Stromal cell of bone marrow (primary cell): Measurements from ENCODE around the gene FAF2.
"Not testable (repeated sequence)": the region's sequence is repeated elsewhere in the genome, so short reads cannot be mapped to it uniquely, and the experiment has no call there.

Experiments
- DNase-seq: peaks from one replicate; pipeline ENCODE4 v3.0.0-alpha.2; 2012; ENCODE audit warnings: low read depth

FAF2 gene

DNA sequence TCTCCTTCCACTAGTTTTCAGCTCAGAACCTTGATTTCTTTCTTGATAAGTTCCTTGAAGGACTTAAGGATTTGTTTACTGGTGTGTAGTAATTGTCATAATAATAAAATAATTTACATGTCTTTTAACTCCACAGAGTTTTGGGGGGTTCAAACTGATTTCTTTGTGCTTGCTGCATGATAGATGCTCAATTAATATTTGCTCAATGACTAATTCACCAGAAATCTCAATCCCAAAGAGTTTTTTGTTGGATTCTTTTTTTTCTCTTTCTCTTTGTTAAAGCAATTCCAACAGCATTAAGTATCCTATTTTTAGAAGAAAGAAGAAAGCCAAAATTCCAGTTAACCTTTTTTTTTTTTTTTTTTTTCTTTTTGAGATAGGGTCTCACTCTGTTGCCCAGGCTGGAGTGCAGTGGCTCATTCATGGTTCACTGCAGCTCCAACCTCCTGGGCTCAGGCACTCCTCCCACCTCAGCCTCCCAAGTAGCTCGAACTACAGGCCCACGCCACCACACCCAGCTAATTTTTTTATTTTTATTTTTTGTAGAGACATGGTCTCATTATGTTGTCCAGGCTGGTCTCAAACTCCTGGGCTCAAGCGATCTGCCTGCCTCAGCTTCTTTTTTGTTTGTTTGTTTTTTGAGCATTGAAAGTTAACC is 10.8 kb downstream of the FAF2 start:
- DNase-seq, result no peak

DNA sequence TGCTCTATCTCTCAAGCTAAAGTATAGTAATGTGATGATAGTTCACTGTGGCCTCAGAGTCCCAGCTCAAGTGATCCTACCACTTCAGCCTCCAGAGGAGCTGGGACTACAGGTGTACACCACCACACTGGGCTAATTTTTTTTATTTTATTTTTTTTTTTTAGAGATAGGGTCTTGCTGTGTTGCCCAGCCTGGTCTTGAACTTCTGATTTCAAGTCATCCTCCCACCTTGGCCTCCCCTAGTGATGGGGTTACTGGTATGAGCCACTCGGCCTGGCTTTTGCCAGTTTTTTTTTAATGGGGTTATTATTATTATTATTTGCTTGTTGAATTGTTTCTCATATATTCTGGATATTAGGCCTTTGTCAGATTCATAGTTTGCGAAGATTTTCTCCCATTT is 13.2 kb downstream of the FAF2 start:
- DNase-seq, result no peak

DNA sequence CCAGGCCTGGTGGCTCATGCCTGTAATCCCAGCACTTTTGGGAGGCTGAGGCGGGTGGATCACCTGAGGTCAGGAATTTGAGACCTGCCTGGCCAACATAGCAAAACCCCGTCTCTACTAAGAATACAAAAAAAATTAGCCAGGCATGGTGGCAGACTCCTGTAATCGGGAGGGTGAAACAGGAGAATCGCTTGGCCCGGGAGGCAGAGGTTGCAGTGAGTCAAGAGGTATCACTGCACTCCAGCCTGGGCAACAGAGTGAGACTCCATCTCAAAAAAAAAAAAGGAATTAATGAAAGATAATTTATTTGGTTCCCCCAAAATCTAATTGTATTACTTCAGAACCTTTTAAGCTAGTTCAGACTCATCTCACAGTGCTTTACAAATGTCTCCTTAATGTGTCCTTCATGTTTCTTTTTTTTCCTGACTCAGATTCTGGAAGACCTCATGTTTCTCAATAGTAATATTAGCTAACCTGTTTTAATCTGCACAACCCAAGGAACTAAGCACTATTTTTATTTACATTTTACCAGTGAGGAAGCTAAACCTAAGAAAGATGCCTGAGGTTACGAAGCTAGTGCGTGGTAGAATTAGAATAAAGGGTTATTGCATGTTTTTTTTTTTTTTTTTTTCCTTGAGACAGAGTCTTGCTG is 15.1 kb downstream of the FAF2 start:
- no peak for DNase-seq

DNA sequence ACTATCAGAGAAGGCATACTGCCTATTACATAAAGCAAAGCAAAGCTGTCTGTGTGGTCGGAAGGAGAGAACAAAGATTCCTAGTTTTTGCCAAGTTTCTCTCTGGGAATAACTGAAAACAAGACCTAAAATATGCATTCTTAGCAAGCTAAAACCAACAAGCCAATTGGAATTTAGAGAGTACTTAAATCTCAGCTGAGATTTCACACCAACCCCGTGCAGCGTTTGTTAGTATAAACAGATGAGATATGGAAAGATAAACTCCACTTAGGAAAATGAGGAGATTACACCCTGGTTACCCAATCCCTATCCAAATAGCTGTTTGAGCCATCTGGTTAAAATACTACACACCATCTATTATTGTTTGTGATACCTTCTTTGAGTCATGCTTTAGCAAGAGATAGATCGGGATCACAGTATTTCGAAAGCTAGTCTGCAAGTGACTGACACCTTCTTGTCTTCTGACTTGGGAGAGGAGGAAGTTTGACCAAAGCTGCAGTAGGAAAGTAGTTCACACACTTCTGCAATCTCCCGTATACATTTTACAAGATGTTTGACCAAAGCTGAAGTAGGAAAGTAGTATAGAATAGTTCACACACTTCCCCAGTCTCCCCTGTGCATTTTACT is 18.2 kb downstream of the FAF2 start:
- DNase-seq, result no peak

DNA sequence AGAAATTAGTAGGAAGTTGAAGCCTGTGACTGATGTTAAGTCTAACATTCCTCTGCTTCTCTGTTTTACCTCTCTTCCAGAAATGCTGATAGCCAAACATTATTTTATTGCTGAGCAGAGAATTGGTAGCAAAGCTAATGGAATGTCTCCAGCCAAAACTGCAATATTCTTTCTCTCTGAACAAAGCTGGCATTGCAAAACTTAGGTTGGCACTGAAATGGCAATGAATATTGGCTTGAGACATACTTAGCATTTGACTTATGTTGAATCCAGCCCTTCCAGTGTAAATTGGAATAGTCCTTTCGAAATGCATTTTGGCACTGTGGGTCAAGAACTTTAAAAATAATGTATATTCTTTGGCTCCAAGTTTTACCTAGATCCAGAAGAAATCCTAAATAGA is 21.1 kb downstream of the FAF2 start:
- no peak for DNase-seq

DNA sequence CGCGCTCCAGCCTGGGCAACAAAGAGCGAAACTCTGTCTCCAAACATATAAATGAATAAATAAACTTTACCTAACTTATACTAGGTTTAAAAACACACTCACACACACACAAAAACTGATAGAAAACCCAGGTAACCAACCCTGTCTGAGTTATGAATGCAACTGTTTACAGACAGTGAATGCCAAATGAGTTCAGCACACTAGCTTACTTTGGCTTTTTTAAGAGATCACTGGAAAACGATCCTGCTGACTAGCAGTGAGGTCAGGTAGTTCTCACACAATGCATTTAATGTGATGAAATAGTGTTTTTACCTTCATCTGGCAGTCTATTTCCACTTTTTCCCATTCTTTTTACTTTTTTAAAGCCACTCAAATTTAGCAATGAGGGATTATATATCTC is 22.4 kb downstream of the FAF2 start:
- DNase-seq, result no peak

DNA sequence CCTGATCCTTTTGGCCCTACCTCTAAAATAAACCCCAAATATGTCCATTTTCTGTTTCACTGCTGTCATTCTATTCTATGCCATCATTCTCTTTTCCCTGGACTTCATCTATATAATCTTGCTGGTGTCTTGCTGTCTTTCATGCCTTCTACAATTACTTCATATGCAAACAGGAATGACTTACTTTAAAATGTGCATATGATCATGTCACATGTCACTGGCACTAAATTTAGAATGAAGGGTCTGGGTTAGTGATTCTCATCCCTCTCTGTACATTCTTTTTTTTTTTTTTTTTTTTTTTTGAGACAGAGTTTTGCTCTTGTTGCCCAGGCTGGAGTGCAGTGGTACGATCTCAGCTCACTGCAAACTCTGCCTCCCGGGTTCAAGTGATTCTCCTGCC is 22.9 kb downstream of the FAF2 start:
- no peak for DNase-seq

DNA sequence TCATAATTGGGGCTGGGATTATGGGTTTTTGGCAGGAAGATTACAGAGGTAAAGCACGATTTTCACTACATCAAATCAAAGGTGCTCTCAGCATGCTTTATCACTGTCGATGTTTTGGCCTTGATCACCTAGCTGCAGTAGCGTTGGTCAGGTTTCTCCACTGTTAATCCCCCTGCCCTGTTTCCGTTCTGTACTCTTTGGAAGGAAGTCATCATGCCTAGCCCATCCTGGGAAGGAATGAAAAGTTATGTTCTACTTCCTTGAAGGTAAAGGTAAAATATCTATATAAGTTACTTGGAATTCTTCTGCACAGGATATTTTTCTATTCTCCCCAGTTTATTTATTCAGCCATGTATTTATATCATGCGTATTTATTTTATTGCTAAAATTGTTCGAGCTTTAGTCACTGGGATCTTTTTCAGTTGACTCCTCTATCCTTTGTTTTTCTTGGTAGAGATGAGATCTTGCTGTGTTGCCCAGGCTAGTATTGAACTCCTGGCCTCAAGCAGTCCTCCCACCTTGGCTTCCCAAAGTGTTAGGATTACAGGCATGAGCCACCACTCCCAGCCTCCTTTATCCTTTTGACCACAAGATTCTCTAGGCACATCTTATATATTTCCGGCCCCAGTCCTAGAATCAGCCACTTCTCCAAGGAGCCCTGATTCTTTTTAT is 25.3 kb downstream of the FAF2 start:
- no peak for DNase-seq

DNA sequence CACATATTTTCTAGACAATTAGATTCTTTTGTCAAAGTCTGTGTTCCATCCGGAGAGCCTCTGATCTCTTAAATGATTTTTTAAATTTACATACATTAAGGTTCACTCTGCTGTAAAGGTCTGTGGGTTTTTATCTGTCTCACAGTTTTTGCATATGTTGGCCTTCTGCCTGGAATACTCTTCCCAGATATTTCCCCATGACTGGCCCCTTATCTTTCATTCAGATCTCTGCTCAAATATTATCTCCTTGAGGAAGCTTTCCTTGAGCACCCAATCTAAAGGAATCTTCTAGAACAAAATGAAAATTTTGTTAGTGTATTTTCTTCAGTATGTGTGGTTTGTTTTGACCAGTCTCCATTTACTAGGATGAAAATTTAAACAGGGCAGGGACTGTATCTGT is 26.3 kb downstream of the FAF2 start:
- no peak for DNase-seq

DNA sequence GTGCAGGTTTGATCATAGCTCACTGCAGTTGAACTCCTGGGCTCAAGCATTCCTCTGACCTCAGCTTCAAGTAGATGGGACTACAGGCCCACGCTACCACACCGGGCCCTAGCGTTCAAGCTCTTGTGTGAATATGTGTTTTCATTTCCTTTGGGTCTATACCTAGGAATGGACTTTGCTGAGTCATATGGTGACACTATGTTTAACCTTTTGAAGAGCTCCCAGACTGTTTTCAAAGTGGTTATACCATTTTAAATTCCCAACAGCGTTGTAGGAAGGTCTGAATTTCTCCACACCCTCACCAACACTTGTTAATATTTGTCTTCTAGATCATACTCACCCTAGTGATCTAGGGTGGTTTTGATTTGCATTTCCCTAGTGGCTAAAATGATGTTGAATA is 33.5 kb downstream of the FAF2 start:
- DNase-seq, result no peak

DNA sequence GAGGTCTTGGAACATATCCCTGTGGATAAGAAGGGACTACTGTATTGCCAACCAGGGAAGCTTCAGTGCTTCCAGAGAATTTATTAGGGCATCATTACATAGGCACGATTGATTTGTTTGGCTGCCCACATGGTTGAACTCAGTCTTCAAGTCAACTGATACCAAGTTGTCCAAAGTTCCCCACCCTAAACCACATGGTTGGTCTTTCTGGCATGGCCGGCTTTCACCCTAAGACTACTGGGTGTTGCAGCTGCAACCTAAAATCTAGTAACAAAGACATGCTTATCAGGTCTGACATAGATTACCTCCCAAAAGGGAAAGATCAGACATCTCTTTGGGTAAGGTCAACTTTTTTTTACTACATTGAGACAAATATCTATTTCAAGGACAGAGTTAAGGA is 37.0 kb downstream of the FAF2 start:
- no peak for DNase-seq

DNA sequence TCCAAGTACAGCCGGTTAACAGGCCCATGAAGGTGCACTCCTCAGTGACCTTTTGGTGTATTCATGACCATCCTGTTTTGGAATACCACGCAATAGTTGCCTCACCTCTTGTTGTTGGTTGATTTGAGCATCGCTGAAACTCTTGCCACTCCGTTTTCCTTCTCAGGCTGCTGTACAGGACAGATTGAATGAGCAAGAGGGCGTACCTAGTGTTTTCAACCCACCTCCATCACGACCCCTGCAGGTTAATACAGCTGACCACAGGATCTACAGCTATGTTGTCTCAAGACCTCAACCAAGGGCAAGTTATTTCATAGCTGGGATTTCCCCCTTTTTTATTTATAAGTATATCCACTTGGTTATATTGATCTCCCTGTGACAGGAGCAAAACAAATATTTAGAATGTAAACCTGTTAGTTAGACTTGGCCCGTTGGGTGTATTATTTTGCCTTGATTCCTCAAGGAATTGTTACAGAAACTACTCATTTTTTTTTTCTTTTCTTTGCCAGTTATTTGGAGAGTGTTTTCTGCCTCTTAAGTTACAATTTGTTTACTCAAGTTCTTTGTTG is 38.1 kb downstream of the FAF2 start:
- DNase-seq, result no peak

DNA sequence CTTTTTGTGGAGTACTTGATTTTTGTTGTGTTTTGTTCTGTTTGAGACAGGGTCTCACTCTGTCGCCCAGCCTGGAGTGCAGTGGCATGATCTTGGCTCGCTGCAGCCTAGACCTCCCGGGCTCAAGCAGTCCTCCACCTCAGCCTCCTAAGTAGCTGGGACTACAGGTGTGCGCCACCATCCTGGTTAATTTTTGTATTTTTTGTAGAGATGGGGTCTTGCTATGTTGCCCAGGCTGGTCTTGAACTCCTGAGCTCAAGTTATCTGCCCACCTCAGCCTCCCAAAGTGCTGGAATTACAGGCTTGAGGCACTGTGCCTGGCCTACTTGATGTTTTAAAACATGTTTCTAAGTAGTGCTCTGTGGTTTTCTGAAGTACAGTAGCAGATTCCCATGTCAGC is 39.0 kb downstream of the FAF2 start:
- not testable (repeated sequence) for DNase-seq

DNA sequence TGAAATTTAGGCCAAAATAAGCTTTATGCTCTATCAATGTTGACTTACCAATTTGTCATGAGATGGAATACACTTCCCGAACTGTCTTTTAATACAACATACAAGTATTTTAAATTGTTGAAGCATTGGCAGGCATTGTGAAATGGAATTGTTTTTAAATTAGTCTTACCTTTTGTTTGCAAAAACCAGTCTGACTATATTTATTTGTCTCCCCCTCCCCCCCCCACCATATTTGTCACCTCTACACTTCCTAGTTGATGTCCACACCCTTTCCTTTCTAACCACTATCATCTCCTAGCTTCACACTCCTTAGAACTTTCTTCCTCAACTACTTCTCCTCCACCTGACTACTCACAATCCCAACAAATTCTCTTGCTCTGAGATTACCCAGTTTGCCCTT is 40.9 kb downstream of the FAF2 start:
- no peak for DNase-seq

DNA sequence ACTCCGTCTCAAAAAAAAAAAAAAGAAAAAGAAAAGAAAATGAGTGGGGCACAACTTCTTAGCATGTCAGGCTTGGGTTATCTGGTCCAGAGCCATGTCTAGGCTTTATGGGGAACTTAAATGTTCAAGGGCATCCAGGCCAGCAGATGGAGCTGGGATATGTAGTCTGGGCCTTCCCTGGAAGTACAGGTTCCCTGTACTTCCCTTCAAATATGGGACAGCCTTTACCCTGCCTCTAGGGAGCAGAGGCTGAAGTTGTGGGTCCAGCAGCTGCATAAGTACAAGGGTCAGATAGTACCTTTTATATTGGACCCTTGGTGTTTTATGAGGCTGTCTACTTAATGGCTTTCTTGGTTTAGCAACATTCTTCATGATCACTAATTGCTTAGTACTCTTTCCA is 42.1 kb downstream of the FAF2 start:
- DNase-seq, result no peak

DNA sequence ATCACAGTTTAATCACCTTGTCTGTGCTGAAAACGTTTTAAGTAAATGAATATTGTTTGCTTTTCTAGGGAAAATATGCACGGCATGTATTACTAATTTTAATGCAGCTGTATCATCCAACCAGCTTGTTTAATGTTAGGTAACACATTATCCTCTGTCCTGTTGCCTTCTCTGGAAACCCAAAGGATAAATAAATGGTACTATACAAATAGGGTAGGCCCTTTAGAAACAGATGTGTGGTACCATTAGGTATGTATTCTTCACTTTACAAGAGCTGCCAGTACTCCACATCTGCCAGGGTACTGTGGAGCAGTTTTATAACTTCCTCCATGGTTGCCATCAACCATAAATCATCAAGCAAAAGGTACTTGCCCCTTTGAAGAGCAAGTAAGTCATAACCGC is 42.9 kb downstream of the FAF2 start:
- DNase-seq, result no peak

DNA sequence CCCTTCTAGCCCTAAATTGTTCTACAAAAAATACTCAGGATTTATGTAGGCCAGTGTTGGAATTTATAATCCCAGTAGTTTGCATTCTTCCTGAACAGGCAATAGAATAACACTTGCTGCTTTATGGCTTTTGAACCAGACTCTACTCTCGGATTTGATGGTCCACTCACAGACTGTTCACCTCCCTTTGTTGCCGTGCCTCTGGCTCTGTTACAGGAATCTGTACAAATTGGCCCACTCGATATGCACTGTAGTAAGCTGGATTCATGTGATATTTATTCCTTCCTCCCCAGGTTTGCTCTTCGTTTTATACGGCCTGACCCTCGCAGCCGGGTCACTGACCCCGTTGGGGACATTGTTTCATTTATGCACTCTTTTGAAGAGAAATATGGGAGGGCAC is 43.7 kb downstream of the FAF2 start:
- no peak for DNase-seq

DNA sequence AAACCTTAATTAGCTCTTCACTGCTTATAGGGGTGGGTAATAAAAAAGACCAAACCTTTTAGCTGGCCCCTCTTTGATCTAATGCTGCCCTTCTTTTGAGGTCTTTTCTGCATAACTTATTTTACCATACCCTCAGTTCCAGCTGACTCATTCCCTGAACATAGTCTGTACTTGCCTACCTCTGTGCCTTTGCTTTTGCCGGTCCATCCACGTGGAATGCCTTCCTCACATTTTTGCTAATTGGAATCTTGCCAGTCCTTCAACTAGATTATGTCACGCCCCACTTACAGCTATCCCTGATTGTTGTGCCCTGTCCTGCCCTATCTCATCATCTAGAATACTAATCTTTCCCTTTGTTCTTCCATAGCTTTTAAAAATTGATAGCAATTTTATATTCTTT is 44.2 kb downstream of the FAF2 start:
- DNase-seq, result no peak

DNA sequence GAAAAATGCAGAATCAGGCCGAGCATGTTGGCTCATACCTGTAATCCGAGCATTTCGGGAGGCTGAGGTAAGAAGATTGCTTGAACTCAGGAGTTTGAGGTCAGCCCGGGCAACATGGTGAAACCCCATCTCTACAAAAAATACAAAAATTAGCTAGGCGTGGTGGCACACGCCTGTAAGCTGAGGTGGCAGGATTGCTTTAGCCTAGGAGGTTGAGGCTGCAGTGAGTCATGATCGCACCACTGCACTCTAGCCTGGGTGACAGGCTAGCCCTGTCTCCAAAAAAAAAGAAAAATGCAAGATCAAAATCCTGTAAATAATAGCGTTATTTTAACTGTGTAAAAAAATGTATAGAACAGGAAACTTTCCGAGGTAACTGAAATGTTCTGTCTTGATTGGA is 49.7 kb downstream of the FAF2 start:
- DNase-seq, result peak; percentile 10

DNA sequence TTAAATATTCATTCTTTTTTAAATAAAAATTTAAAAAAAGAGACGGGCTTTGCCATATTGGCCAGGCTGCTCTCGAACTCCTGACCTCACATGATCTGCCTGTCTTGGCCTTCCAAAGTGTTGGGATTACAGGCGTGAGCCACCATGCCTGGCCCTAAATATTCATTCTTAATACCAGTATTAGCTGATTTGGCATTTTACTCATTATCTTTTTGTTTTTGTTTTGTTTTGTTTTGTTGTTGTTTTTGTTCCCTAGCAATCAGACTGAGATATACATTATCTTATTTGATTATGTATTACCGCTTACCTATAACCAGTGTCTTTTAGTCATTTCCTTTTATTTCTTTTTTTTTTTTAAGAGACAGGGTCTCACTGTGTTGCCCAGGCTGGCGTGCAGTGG is 51.1 kb downstream of the FAF2 start:
- DNase-seq, result no peak

DNA sequence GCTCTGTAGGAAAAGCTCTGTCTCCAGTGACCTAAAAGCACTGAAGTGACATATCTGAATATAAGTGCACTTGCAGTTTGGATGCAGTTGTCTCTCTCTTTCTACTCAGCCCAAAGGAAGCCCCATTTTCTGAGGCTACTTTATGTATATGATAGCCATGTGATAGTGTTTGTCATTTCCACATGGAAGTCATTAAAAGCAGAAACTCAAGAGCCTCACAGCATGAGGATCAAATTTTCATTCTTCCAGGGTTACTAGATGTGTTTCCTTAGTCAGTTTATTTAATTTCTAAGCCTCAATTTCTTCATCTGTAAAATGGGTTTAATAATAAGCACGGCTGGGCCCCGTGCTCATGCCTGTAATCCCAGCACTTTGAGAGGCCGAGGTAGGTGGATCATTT is 52.3 kb downstream of the FAF2 start:
- DNase-seq, result no peak

DNA sequence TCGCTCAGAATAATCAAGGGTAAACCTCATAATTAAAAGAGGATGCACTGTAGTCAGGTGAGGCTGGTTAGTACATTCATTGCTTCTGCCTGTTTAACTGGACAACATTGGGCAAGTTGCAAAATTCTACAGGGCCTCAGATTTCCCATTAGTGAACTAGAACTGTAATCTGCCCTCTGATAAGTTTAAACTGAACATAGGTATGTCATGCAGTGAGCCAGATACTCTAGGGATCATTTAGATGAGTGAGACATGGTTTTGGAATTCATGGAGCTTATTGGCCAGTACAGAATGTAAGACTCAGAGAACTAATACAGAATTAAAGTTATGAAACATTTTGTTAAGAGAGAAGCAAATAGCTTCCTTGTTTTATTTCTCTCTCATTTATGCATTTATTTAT is 53.1 kb downstream of the FAF2 start:
- DNase-seq, result peak; percentile 78

DNA sequence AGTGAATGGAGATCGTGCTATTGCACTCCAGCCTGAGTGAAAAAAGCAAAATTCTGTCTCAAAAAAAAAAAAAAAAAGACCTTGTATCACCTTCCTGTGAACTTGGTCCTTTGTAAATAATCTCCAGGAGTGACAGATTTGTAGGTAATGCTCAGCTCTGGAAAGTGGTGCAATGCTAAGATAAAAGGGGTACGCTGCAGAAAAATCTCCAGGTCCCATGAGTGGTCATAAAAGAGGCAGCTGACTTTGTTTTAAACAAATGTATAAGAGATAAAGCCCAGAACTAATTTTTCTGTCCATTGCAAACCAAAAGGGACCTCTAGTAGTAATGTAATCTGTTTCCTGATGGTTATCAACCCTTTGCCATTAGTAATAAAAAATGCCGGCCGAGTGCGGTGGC is 55.3 kb downstream of the FAF2 start:
- no peak for DNase-seq
